ENCODE data around the gene PRR18.

Gene PRR18

GRCh38 chr6:166282394-166283032 lies 25.7 kb downstream of the PRR18 start:
- in situ Hi-C loops (cut with HindIII; ENCODE audit: low pct_ligation_motif_present, low pct_unique_long_range_greater_than_20kb, low sequenced_read_pairs), result no loop called here
- DNase-seq, result no peak

DNA sequence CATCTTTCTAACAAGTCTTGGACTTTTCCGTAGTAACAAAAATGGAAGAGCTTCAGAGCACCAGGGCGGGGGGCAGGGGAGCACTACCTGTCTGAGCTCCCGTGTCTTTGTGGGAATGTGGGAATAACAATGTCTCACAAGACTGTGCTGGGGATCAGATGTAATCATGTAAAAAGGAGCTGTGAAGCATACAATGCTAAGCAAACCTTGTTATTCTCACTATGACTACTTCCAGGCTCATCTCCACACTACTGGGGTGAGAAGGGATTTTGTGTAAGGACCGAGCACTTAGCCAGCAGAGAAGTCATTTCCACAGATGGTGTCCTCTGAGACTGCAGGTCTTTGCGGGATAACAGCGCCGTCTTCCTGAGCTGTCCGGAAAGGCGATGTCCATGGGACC lies 27.1 kb downstream of the PRR18 start:
- DNase-seq, result no peak
- in situ Hi-C loops (cut with HindIII; ENCODE audit: low pct_ligation_motif_present, low pct_unique_long_range_greater_than_20kb, low sequenced_read_pairs), result no loop called here

DNA sequence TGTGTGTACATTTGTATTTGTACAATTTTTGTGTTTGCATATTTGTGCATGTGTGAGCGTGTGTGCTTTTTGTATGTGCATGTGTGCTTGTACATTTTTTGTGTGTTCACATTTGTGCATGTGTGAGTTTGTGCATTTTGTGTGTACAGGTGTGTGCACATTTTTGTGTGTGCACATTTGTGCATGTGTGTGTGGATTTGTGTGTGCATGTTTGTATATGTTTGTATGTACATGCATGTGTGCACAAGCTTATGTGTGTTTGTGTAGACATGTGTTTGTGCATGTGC lies 28.9 kb downstream of the PRR18 start:
- DNase-seq, result no peak
- in situ Hi-C loops (cut with HindIII; ENCODE audit: low pct_ligation_motif_present, low pct_unique_long_range_greater_than_20kb, low sequenced_read_pairs), result no loop called here

GRCh38 chr6:166278579-166279392 lies 29.4 kb downstream of the PRR18 start:
- no peak for DNase-seq
- in situ Hi-C loops (cut with HindIII; ENCODE audit: low pct_ligation_motif_present, low pct_unique_long_range_greater_than_20kb, low sequenced_read_pairs), result no loop called here

GRCh38 chr6:166277892-166278578 lies 30.2 kb downstream of the PRR18 start:
- no peak for DNase-seq

DNA sequence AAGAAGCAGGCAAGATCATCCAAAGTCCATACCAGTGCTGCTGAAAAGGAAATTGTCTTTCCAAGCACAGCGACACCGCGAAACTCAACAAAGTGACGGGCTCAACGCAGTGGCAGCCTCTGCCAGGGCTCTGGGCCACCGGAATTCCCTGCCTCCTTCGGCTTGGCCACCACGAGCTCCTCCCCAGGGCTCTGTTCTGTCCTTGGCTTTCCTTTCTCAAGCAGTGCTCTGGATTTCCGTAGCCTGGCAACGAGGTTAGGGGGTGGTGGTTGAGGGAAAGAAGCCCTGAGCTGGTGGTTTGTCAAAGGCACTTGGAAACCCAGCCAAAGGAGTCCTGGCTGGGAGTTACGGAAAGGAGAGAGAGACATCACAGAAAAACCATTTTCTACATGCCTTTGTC lies 31.2 kb downstream of the PRR18 start:
- in situ Hi-C loops (cut with HindIII; ENCODE audit: low pct_ligation_motif_present, low pct_unique_long_range_greater_than_20kb, low sequenced_read_pairs), result no loop called here
- no peak for DNase-seq

More at GRCh38 chr6:166277892-166278578, 30.2 kb downstream of the PRR18 start:
- in situ Hi-C loops (cut with HindIII; ENCODE audit: low pct_ligation_motif_present, low pct_unique_long_range_greater_than_20kb, low sequenced_read_pairs), result no loop called here

GRCh38 chr6:166275714-166276166 lies 32.5 kb downstream of the PRR18 start:
- in situ Hi-C loops (cut with HindIII; ENCODE audit: low pct_ligation_motif_present, low pct_unique_long_range_greater_than_20kb, low sequenced_read_pairs), result no loop called here
- DNase-seq, result peak; percentile 34

- in situ Hi-C loops (cut with HindIII; ENCODE audit: low pct_ligation_motif_present, low pct_unique_long_range_greater_than_20kb, low sequenced_read_pairs), result no loop called here
These were observed 33.3 kb downstream of the PRR18 start for GRCh38 chr6:166274739-166275370.

GRCh38 chr6:166274163-166274562 lies 34.0 kb downstream of the PRR18 start:
- in situ Hi-C loops (cut with HindIII; ENCODE audit: low pct_ligation_motif_present, low pct_unique_long_range_greater_than_20kb, low sequenced_read_pairs), result no loop called here
- DNase-seq, result no peak

More at GRCh38 chr6:166274739-166275370, 33.3 kb downstream of the PRR18 start:
- no peak for DNase-seq

- in situ Hi-C loops (cut with HindIII; ENCODE audit: low pct_ligation_motif_present, low pct_unique_long_range_greater_than_20kb, low sequenced_read_pairs), result no loop called here
- DNase-seq, result no peak
These were observed 36.8 kb downstream of the PRR18 start for GRCh38 chr6:166271376-166271765.

GRCh38 chr6:166270706-166271375 lies 37.4 kb downstream of the PRR18 start:
- in situ Hi-C loops (cut with HindIII; ENCODE audit: low pct_ligation_motif_present, low pct_unique_long_range_greater_than_20kb, low sequenced_read_pairs), result no loop called here
- no peak for DNase-seq

GRCh38 chr6:166269301-166270039 lies 38.7 kb downstream of the PRR18 start:
- in situ Hi-C loops (cut with HindIII; ENCODE audit: low pct_ligation_motif_present, low pct_unique_long_range_greater_than_20kb, low sequenced_read_pairs), result no loop called here
- no peak for DNase-seq

DNA sequence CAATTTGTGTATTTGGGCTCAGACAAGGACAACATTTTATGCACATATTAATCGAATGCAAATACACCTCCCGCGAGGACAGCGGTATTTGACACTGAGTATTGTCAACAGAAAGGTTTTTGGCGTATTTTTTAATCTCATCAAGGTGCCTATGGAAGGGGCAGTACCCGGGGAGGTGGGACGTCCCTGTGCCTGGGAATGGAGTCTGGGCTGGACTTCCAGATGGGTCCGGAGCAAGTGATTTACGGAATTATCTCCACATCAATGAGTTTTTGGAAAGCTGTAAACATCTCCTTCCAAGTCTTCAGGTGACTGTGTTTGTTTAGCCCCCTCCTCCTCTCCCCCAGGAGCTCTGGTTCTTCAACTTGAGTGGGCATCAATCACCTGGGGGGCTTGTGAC lies 39.8 kb downstream of the PRR18 start:
- no peak for DNase-seq
- in situ Hi-C loops (cut with HindIII; ENCODE audit: low pct_ligation_motif_present, low pct_unique_long_range_greater_than_20kb, low sequenced_read_pairs), result no loop called here

GRCh38 chr6:166267526-166267925 lies 40.7 kb downstream of the PRR18 start:
- in situ Hi-C loops (cut with HindIII; ENCODE audit: low pct_ligation_motif_present, low pct_unique_long_range_greater_than_20kb, low sequenced_read_pairs), result no loop called here
- DNase-seq, result no peak

GRCh38 chr6:166266336-166266735 lies 41.9 kb downstream of the PRR18 start:
- in situ Hi-C loops (cut with HindIII; ENCODE audit: low pct_ligation_motif_present, low pct_unique_long_range_greater_than_20kb, low sequenced_read_pairs), result no loop called here
- no peak for DNase-seq

DNA sequence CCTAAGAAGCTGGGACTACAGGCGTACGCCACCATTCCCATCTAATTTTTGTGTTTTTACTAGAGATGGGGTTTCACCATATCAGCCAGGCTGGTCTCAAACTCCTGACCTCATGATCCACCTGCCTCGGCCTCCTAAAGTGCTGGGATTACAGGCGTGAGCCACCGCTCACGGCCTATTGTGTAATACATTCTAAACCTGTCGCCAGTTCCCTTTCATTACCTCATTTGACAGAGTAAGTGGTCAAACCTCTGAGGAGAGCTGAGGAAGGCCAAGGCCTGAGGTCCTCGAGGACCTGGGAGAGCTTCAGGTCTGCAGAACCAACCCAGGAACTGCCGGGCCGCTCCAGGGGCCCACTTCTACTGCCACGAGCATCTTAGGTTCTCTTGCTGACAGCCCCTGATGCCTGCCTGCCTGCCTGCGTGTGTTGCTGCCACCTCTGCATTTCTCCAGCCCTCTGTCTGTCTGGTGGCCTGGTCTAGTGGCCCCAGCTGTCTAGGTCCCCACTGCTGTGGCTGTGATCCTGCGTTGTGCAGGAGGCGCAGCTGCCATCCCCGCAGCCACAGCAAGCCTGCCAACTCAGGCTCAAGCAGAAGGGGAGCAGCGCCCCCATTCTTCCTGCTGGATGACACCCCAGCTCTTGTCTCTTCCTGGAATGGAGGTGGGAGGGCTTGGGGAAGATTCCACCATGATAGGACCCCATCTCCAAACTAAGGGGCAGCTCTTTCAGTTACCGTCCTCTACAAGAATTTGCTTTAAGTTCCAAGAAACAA lies 45.3 kb downstream of the PRR18 start:
- in situ Hi-C loops (cut with HindIII; ENCODE audit: low pct_ligation_motif_present, low pct_unique_long_range_greater_than_20kb, low sequenced_read_pairs), result no loop called here
- DNase-seq, result no peak

GRCh38 chr6:166259296-166259977 lies 48.8 kb downstream of the PRR18 start:
- in situ Hi-C loops (cut with HindIII; ENCODE audit: low pct_ligation_motif_present, low pct_unique_long_range_greater_than_20kb, low sequenced_read_pairs), result no loop called here
- no peak for DNase-seq
